GDM1 (cell line): ENCODE measurements around the gene ZBTB18.
A peak's percentile ranks its signal among the peaks of the same experiment; 100 is the strongest.
"Not testable (repeated sequence)": the region's sequence is repeated elsewhere in the genome, so short reads cannot be mapped to it uniquely, and the experiment has no call there.

Source experiments
- DNase-seq: peaks from one replicate; lab custom pipeline; 2025; lab: John Stamatoyannopoulos, UW

ZBTB18 gene

GRCh38 chr1:244042293-244042692, 8.8 kb upstream of the ZBTB18 start:
- DNase-seq = no peak

GRCh38 chr1:244044423-244044822, 6.7 kb upstream of the ZBTB18 start:
- DNase-seq = no peak

DNA sequence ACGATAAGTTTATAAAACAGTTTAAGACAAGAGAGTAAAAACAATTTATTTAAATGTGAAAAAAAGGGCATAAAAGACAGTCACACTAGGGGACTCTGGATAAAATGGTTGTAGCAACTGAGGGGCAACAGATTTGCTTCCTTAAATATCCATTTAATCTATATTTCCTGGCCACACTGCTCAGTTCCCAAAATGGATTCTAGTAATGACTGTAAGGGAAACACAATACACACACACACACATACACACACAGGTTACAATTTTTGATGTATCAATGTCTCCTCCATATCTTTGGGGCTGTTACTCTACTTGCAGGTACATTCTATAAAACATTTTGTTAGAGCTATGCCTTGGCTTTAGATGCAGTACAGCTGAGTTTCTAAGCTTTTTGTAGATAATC, 4.8 kb upstream of the ZBTB18 start:
- not testable (repeated sequence) for DNase-seq

- no peak for DNase-seq
Measured at GRCh38 chr1:244046907-244047611, 4.0 kb upstream of the ZBTB18 start.

DNA sequence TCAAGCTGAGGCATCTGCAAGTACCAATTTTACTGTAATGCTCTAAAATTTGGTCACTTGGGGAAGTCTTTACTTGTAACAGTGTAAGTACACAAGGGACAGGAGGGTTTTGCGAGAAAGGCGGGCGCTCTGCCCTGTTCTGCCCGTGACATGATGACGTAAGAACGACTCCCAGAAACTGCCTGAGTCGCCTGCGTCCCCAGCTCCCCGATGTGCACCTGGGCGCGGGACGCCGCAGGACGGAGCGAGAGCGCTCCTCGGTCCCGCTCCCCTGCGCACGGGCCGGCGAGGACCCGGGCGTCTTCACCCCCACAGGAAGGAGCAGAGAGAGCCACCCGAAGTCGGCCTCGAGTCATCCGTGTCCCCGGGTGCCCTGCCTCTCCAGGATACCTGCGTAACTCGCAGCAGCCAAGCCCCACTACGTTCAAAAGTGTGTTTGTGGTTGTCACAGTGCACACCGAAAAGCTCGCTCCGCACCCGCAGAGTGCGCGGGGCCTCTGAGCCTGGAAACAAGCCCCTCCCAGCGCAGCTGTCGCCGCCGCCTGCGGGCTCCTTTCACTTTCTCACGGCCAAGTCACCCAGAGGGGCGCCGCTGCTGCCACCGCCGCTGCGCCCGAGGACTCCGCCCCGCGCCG, 3.3 kb upstream of the ZBTB18 start:
- peak; percentile 69 for DNase-seq

GRCh38 chr1:244048256-244049161, 2.6 kb upstream of the ZBTB18 start:
- DNase-seq = peak; percentile 99

- peak; percentile 15 for DNase-seq
Measured at GRCh38 chr1:244049162-244050013, 1.7 kb upstream of the ZBTB18 start.

GRCh38 chr1:244050014-244050834, 859 bp upstream of the ZBTB18 start:
- DNase-seq = no peak

GRCh38 chr1:244052016-244052727, 1.1 kb downstream of the ZBTB18 start:
- DNase-seq = no peak

- DNase-seq = no peak
Measured at GRCh38 chr1:244052728-244053312, 1.7 kb downstream of the ZBTB18 start.

DNA sequence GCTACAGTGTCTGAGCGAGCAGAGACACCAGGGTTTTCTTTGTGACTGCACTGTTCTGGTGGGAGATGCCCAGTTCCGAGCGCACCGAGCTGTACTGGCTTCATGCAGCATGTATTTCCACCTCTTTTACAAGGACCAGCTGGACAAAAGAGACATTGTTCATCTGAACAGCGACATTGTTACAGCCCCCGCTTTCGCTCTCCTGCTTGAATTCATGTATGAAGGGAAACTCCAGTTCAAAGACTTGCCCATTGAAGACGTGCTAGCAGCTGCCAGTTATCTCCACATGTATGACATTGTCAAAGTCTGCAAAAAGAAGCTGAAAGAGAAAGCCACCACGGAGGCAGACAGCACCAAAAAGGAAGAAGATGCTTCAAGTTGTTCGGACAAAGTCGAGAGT, 2.7 kb downstream of the ZBTB18 start:
- DNase-seq = no peak

- DNase-seq = no peak
Measured at GRCh38 chr1:244054247-244054923, 3.3 kb downstream of the ZBTB18 start.

DNA sequence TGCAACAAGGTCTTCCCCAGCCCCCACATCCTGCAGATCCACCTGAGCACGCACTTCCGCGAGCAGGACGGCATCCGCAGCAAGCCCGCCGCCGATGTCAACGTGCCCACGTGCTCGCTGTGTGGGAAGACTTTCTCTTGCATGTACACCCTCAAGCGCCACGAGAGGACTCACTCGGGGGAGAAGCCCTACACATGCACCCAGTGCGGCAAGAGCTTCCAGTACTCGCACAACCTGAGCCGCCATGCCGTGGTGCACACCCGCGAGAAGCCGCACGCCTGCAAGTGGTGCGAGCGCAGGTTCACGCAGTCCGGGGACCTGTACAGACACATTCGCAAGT, 3.8 kb downstream of the ZBTB18 start:
- no peak for DNase-seq

DNA sequence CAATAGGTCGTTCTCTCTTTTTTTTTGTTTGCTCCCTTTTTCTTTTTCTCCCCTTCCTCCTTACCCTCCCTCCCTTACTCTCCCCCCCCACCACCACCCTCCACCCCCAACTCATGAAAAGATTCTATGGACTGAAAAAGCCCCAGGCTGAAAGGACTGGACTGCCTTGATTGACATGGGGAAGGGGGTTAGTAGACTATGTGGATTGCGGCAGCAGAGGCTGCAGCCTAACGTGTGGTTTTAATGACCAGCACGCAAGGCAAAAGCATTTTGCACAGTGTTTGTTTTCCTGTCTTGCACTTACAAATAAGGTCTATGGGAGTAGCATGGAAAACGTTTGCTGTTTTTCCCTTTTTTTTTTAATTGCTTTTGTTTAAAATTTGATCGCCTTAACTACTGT, 5.5 kb downstream of the ZBTB18 start:
- no peak for DNase-seq

- DNase-seq = no peak
Measured at GRCh38 chr1:244057474-244058385, 6.6 kb downstream of the ZBTB18 start.

- no peak for DNase-seq
Measured at GRCh38 chr1:244060117-244060516, 9.0 kb downstream of the ZBTB18 start.

DNA sequence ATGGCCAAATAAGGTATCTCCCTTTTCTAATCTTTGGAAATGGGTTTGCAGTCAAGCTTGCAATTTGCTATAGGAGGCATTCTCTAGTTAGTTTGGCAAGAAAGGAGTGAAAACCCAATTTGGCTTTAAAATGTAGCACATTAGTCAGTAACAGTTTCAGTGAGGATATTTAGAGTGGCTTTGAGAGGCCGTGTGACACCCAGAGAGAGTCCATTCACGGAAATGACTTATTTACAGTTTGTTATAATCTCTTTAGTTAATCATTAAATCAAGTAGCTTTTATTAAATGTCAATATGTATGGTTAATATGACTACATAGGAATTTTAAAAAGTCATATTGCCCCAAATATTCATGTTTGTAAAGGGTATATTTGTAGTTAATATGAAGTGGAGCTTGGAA, 9.6 kb downstream of the ZBTB18 start:
- no peak for DNase-seq

- DNase-seq = no peak
Measured at GRCh38 chr1:244062156-244062725, 11.2 kb downstream of the ZBTB18 start.
